GM23248 (cell line): Measurements from ENCODE around the gene VPS8. TPM values are rescaled to one million over a fixed set of nuclear protein-coding genes. Genes with fewer than 3 reads are reported as not detected.

Experiments
- DNase-seq: peaks from one replicate; pipeline ENCODE4 v3.0.0-alpha.2; 2015
- H2AFZ ChIP-seq: fragments of 200-600 bp; sonication (generic); 2 replicates; pipeline ENCODE4 v1.6.1; 2016; ENCODE audit warnings: antibody characterized with exemption
- H3F3A ChIP-seq: fragments of 200-600 bp; sonication (generic); 2 replicates; pipeline ENCODE4 v1.6.1; 2016; ENCODE audit warnings: mild to moderate bottlenecking, antibody characterized with exemption, mixed run types; ENCODE audit not compliant: insufficient read depth
- H3K27ac ChIP-seq: fragments of 200-600 bp; sonication (generic); 2 replicates; pipeline ENCODE4 v1.5.1; 2016; ENCODE audit warnings: mild to moderate bottlenecking
- H3K27me3 ChIP-seq: fragments of 200-600 bp; sonication (generic); replicated peaks from 2 replicates; pipeline ENCODE4 v1.6.1; 2016; ENCODE audit warnings: mild to moderate bottlenecking; ENCODE audit not compliant: insufficient read depth
- H3K36me3 ChIP-seq: fragments of 200-600 bp; sonication (generic); 2 replicates; pipeline ENCODE4 v1.6.1; 2016; ENCODE audit warnings: low read depth, mild to moderate bottlenecking
- H3K4me1 ChIP-seq: fragments of 200-600 bp; sonication (generic); 2 replicates; pipeline ENCODE4 v1.6.1; 2016; ENCODE audit warnings: mild to moderate bottlenecking; ENCODE audit not compliant: insufficient read depth
- H3K4me2 ChIP-seq: fragments of 200-600 bp; sonication (generic); one replicate; pipeline ENCODE4 v1.6.1; 2016; ENCODE audit warnings: mild to moderate bottlenecking; ENCODE audit not compliant: unreplicated experiment
- H3K4me3 ChIP-seq: fragments of 200-600 bp; sonication (generic); 2 replicates; pipeline ENCODE4 v1.5.1; 2016; ENCODE audit warnings: mild to moderate bottlenecking
- H3K79me2 ChIP-seq: fragments of 200-600 bp; sonication (generic); 2 replicates; pipeline ENCODE4 v1.6.1; 2016; ENCODE audit warnings: mild to moderate bottlenecking; ENCODE audit not compliant: insufficient read depth
- H3K9ac ChIP-seq: fragments of 200-600 bp; sonication (generic); 2 replicates; pipeline ENCODE4 v1.6.1; 2016; ENCODE audit warnings: mild to moderate bottlenecking
- H3K9me2 ChIP-seq: fragments of 200-600 bp; sonication (generic); 2 replicates; pipeline ENCODE4 v1.6.1; 2016; ENCODE audit warnings: mixed run types, mild to moderate bottlenecking, moderate library complexity; ENCODE audit not compliant: insufficient read depth
- H3K9me3 ChIP-seq: fragments of 200-600 bp; sonication (generic); one replicate; pipeline ENCODE4 v1.6.1; 2017; ENCODE audit warnings: low read depth
- H4K20me1 ChIP-seq: fragments of 200-600 bp; sonication (generic); 2 replicates; pipeline ENCODE4 v1.6.0; 2016; ENCODE audit not compliant: insufficient read depth
- EZH2 ChIP-seq: fragments of 200-600 bp; sonication (generic); IDR thresholded peaks from 2 replicates; pipeline ENCODE4 v1.6.1; 2018; ENCODE audit warnings: antibody characterized with exemption, mild to moderate bottlenecking; ENCODE audit not compliant: insufficient read depth, poor library complexity, severe bottlenecking
- EZH2phosphoT487 ChIP-seq: fragments of 200-600 bp; sonication (generic); IDR thresholded peaks from 2 replicates; pipeline ENCODE4 v1.6.1; 2018; ENCODE audit warnings: antibody characterized with exemption, moderate library complexity, mild to moderate bottlenecking, low read depth; ENCODE audit not compliant: insufficient read depth
- WGBS, 2 experiments: methylation state at CpG; one replicate each; pipeline ENCODE4 v1.1.6; 2015 to 2017; ENCODE audit warnings: low lambda C conversion rate in 2 of 2, low coverage in 1 of 2; ENCODE audit errors: missing lambda C conversion rate in 2 of 2; 5-methylcytosine and 5-hydroxymethylcytosine counted together
- in situ Hi-C: fragments of 300-500 bp; cut with MboI; formaldehyde crosslinking; loops from 2 replicates; pipeline ENCODE4 v1.15.0; 2020
- polyA plus RNA-seq: library from polyadenylated mRNA; unstranded; fragments of >200 nt; fragmentation: Nextera tagmentation; extraction: Ambion mirVana; gene quantifications from 2 replicates; pipeline ENCODE4 v1.2.1, GENCODE V29; 2016
- total RNA-seq: library from RNA; depleted of rRNA; stranded (reverse); fragments of >200 nt; shearing (Covaris generic); gene quantifications from 2 replicates; pipeline ENCODE4 v1.2.3, GENCODE V29; 2014

VPS8 gene
- total and polyA plus RNA-seq, 2 experiments from 2014 or later: 17.8 to 45.5 TPM

- in situ Hi-C loops: no loop called here
- no peak overlapping the region for H3K4me3 ChIP-seq
These were observed 272.4 kb downstream of the VPS8 start for GRCh38 chr3:185084402-185084801.

GRCh38 chr3:185084901-185085300 lies 272.9 kb downstream of the VPS8 start:
- peak; percentile 59 for DNase-seq
- Histone ChIP-seq H3K4me1 (peaks cover 7% of the 10 kb centered on the region), H3K27me3 (peaks cover 13% of the 10 kb centered on the region), H4K20me1 (no peaks in the 10 kb centered on the region), H3K36me3 (no peaks in the 10 kb centered on the region), H2AFZ (no peak overlapping the region), H3K9ac (no peak overlapping the region), H3K4me2 (no peak overlapping the region), H3K9me3 (no peaks in the 10 kb centered on the region), H3K4me3 (no peak overlapping the region), H3K79me2 (no peaks in the 10 kb centered on the region), H3K9me2 (no peaks in the 10 kb centered on the region), H3F3A (no peaks in the 10 kb centered on the region), H3K27ac (no peak overlapping the region)
- 33 to 39% methylated on average over 5 of the region's 5 CpGs for WGBS, 2 experiments
- in situ Hi-C loops: no loop called here
- TF ChIP-seq EZH2 (no peak), EZH2phosphoT487 (no peak)

More at GRCh38 chr3:185084402-185084801, 272.4 kb downstream of the VPS8 start:
- TF ChIP-seq EZH2 (no peak), EZH2phosphoT487 (no peak)
- H3K27me3 ChIP-seq: peaks cover 13% of the 10 kb centered on the region
- H3K9me3 ChIP-seq: no peaks in the 10 kb centered on the region
- DNase-seq: no peak
- no peak overlapping the region for H3K9ac ChIP-seq
- H3K9me2 ChIP-seq: no peaks in the 10 kb centered on the region
- H3K27ac ChIP-seq: no peak overlapping the region
- 79 to 98% methylated on average over 5 of the region's 5 CpGs for WGBS, 2 experiments
- no peak overlapping the region for H2AFZ ChIP-seq
- no peaks in the 10 kb centered on the region for H3F3A ChIP-seq
- no peaks in the 10 kb centered on the region for H4K20me1 ChIP-seq
- no peaks in the 10 kb centered on the region for H3K79me2 ChIP-seq
- H3K36me3 ChIP-seq: no peaks in the 10 kb centered on the region
- H3K4me1 ChIP-seq: peaks cover 4% of the 10 kb centered on the region; the same call in 1 of the 2 replicates
- no peak overlapping the region for H3K4me2 ChIP-seq

GRCh38 chr3:185087419-185087818 lies 275.5 kb downstream of the VPS8 start:
- Histone ChIP-seq H3K27me3 (peaks cover 13% of the 10 kb centered on the region), H3K79me2 (no peaks in the 10 kb centered on the region), H3K9ac (no peak overlapping the region), H3K4me1 (peaks cover 7% of the 10 kb centered on the region), H3K36me3 (no peaks in the 10 kb centered on the region), H3K27ac (no peak overlapping the region), H3F3A (no peaks in the 10 kb centered on the region), H2AFZ (no peak overlapping the region), H3K4me3 (no peak overlapping the region), H3K4me2 (no peak overlapping the region), H3K9me2 (no peaks in the 10 kb centered on the region), H3K9me3 (no peaks in the 10 kb centered on the region), H4K20me1 (no peaks in the 10 kb centered on the region)
- no peak for DNase-seq
- no peak for TF ChIP-seq EZH2
- TF ChIP-seq EZH2phosphoT487: no peak
- in situ Hi-C loops: no loop called here
- WGBS, 2 experiments: 77 to 78% methylated on average over 3 of the region's 3 CpGs

GRCh38 chr3:185089343-185089742 lies 277.4 kb downstream of the VPS8 start:
- H3F3A ChIP-seq: no peaks in the 10 kb centered on the region
- WGBS, 2 experiments: 37 to 54% methylated on average over 2 of the region's 2 CpGs
- no peak overlapping the region for H3K9ac ChIP-seq
- peaks cover 7% of the 10 kb centered on the region for H3K4me1 ChIP-seq
- no peak overlapping the region for H3K27ac ChIP-seq
- no peak overlapping the region for H2AFZ ChIP-seq
- H3K79me2 ChIP-seq: no peaks in the 10 kb centered on the region
- TF ChIP-seq EZH2: no peak
- no peak for TF ChIP-seq EZH2phosphoT487
- H3K9me3 ChIP-seq: no peaks in the 10 kb centered on the region
- in situ Hi-C loops: no loop called here
- H3K36me3 ChIP-seq: no peaks in the 10 kb centered on the region
- no peaks in the 10 kb centered on the region for H3K9me2 ChIP-seq
- no peak overlapping the region for H3K4me2 ChIP-seq
- H3K4me3 ChIP-seq: no peak overlapping the region
- H3K27me3 ChIP-seq: peaks cover 13% of the 10 kb centered on the region
- DNase-seq: peak; percentile 37
- H4K20me1 ChIP-seq: no peaks in the 10 kb centered on the region

- Histone ChIP-seq H4K20me1 (no peaks in the 10 kb centered on the region), H3K9ac (no peak overlapping the region), H3F3A (no peaks in the 10 kb centered on the region), H2AFZ (no peak overlapping the region), H3K4me3 (no peak overlapping the region), H3K9me2 (no peaks in the 10 kb centered on the region), H3K9me3 (no peaks in the 10 kb centered on the region), H3K27me3 (peaks cover 13% of the 10 kb centered on the region), H3K4me1 (peaks cover 7% of the 10 kb centered on the region), H3K36me3 (no peaks in the 10 kb centered on the region), H3K4me2 (no peak overlapping the region), H3K79me2 (no peaks in the 10 kb centered on the region), H3K27ac (no peak overlapping the region)
- TF ChIP-seq EZH2: no peak
- TF ChIP-seq EZH2phosphoT487: no peak
- no peak for DNase-seq
- in situ Hi-C loops: no loop called here
These were observed 277.8 kb downstream of the VPS8 start for GRCh38 chr3:185089751-185090150.
